ENCODE data around the gene CTF1.
"Not testable (repeated sequence)": the region's sequence is repeated elsewhere in the genome, so short reads cannot be mapped to it uniquely, and the experiment has no call there.

Gene CTF1

DNA sequence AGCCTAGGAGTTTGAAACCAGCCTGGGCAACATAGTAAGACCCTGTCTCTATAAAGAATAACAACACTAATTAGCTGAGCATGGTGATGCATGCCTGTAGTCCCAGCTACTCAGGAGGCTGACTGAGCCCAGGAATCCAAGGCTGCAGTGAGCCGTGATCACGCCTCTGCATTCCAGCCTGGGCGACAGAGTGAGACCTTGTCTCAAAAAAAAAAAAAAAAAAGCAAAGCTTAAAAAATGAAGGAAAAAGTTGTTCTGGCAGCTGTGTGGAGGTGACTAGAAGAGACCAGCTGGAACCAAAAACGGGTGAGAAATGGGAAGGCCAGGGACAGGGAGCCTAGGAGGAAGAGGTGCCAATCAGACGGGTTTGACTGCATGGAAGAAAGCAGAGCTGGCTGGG, 6.7 kb upstream of the CTF1 start:
- no peak overlapping the region; the same call in 1 of the 2 replicates for H3K27ac ChIP-seq
- no peak for TF ChIP-seq CTCF (IDR thresholded peaks at IDR 0.05)
- no peak for TF ChIP-seq ZFX (IDR thresholded peaks at IDR 0.05; ENCODE audit: borderline replicate concordance)

GRCh38 chr16:30891043-30891823, 5.2 kb upstream of the CTF1 start:
- not testable (repeated sequence) for H3K27ac ChIP-seq

GRCh38 chr16:30892670-30893416, 3.6 kb upstream of the CTF1 start:
- H3K27ac ChIP-seq, result peak overlapping the region; percentile 94
- TF ChIP-seq CTCF (IDR thresholded peaks at IDR 0.05) (no peak), ZFX (IDR thresholded peaks at IDR 0.05; ENCODE audit: borderline replicate concordance) (no peak)

GRCh38 chr16:30893417-30893743, 3.0 kb upstream of the CTF1 start:
- TF ChIP-seq CTCF (IDR thresholded peaks at IDR 0.05) (no peak), ZFX (IDR thresholded peaks at IDR 0.05; ENCODE audit: borderline replicate concordance) (no peak)
- peak overlapping the region; percentile 94 for H3K27ac ChIP-seq

DNA sequence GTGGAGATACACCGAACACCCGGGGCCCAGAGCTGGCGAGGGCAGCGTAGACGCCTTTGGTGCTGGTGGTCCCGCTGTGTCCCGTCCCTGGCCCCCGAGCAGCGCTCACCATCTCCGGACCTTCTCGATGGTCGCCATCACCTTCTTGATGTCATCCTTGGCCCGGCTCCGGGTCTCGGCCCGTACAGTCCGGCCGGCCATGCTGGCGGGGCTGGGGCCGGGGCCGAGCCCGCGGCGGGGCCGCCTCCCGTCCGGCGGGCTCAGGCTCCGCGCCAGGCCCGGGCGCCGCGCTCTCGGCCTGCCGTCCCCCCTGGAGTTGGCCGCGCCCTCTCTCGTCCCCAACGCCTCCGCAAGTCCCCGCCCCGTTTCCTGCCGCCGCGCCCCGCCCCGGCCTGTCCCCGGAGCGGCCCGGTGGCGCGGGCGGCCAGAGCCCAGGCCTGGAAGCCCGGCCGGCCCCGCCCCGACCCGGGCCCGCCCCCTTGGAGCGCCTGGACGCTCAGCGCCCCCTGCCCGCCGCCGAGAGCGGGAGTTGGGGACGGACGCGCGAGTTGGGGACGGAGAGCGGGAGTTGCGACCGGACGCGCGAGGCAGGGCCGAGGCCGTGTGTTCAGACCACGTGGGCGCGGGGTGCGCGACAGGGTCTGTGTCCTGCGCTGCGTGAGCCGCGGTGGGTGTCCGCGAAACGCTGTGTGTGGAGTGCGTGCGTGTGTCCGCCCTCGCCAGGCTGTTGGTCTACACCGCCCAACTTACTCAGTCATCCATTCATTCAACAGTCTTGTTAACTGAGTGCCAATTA, 2.5 kb upstream of the CTF1 start, which contains the start of gene BCL7C:
Gene BCL7C (minus strand): TSS at position 334 of the 796 bp plus-strand sequence. CDS start 133 bp downstream, at position 201.
- peak; percentile 82 for TF ChIP-seq CTCF (IDR thresholded peaks at IDR 0.05)
- no peak for TF ChIP-seq ZFX (IDR thresholded peaks at IDR 0.05; ENCODE audit: borderline replicate concordance)
- H3K27ac ChIP-seq, result peak within 1 kb of the TSS; percentile 94

DNA sequence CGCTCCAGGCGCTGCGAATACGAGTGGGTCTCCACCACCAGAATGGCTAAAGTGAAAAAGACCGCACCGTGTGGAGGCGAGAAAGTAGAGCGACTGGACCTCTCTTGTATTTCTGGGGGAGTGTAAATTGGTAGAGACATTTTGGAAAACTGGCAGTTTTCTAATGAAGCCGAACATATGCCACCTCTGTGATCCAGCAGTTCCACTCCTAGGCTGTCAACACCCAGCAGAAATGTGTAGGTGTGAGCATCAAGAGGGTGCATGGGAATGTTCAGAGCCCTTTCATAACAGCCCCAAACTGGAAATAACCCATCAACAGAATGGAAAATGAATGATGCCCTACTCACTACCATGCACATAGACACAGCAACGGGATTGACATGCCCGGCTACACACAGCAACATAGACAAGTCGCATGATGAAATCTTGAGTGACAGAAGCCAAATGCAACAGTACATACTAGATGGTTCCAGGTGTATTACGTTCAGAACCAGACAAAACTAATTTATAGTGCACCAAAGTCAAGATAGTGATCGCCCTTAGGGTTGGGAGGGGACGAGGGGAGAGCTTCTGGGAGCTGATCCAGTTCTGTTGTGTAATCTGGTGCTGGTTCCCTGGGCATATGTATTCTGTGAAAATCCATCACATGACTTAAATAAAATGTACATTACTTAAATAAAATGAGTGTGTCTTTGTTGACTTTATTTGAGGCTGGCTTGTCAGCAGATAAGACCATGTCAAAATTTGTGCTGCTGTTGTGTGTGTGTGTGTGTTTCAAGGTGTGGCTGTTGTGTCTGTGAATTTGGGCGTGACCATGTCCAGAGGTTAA, 1.7 kb upstream of the CTF1 start:
- H3K27ac ChIP-seq, result peak overlapping the region; percentile 94

More for the DNA sequence above, 1.7 kb upstream of the CTF1 start:
- no peak for TF ChIP-seq CTCF (IDR thresholded peaks at IDR 0.05)
- TF ChIP-seq ZFX (IDR thresholded peaks at IDR 0.05; ENCODE audit: borderline replicate concordance), result no peak
